SK-N-SH (cell line): ENCODE results near the gene GLIS1. TPM values are rescaled to one million over a fixed set of nuclear protein-coding genes. Genes with fewer than 3 reads are reported as not detected.

Experiments
- CTCF ChIA-PET: fragments of 300-600, 350-600 bp; formaldehyde crosslinking; extraction: SDS; loops from one replicate; lab custom pipeline; 2021; lab: Yijun Ruan, JAX
- POLR2A ChIA-PET: fragments of 350-600 bp; sonication (Branson Sonifier 250); formaldehyde crosslinking; extraction: SDS; loops from one replicate; lab custom pipeline; 2020; ENCODE audit warnings: antibody characterized with exemption, inconsistent platforms; lab: Yijun Ruan, JAX
- DNase-seq: peaks from one replicate; pipeline ENCODE4 v3.0.0; 2012
- H2AFZ ChIP-seq: fragments of 200-600 bp; sonication (generic); 2 replicates; pipeline ENCODE4 v1.8.1; 2016; ENCODE audit warnings: antibody characterized with exemption, mild to moderate bottlenecking, low read depth
- H3F3A ChIP-seq: fragments of 200-600 bp; sonication (generic); replicated peaks from 2 replicates; pipeline ENCODE3; 2016; ENCODE audit warnings: antibody characterized with exemption, mild to moderate bottlenecking; ENCODE audit not compliant: insufficient read depth
- H3K27ac ChIP-seq, 2 experiments: fragments of 200-500 bp in 1 of 2; fragments of 200-600 bp in 1 of 2; sonication (Bioruptor generic) in 1 of 2; sonication (generic), shearing (Covaris generic) in 1 of 2; 2 replicates each; pipeline versions ENCODE4 v1.5.1 to v1.6.1; 2014 to 2016; ENCODE audit warnings: low read depth in 2 of 2, inconsistent platforms in 1 of 2, low read length in 1 of 2, mild to moderate bottlenecking in 1 of 2, mixed read lengths in 1 of 2
- H3K27me3 ChIP-seq: fragments of 200-600 bp; sonication (generic), shearing (Covaris generic); 2 replicates; pipeline ENCODE4 v1.6.1; 2016; ENCODE audit warnings: mixed run types; ENCODE audit not compliant: insufficient read depth
- H3K36me3 ChIP-seq, 2 experiments: fragments of 200-500 bp in 1 of 2; fragments of 200-600 bp in 1 of 2; sonication (Bioruptor generic) in 1 of 2; sonication (generic) in 1 of 2; replicated peaks in 1 of 2; 2 replicates each; pipeline versions ENCODE3 to v1.5.1; 2014 to 2016; ENCODE audit warnings: low read length in 1 of 2, mild to moderate bottlenecking in 1 of 2; ENCODE audit not compliant: insufficient read depth in 2 of 2, control insufficient read depth in 1 of 2
- H3K4me1 ChIP-seq, 2 experiments: fragments of 200-500 bp in 1 of 2; fragments of 200-600 bp in 1 of 2; sonication (Bioruptor generic) in 1 of 2; sonication (generic), shearing (Covaris generic) in 1 of 2; 2 replicates each; pipeline versions ENCODE4 v1.5.1 to v1.6.1; 2014 to 2016; ENCODE audit warnings: low read depth in 1 of 2, low read length in 1 of 2, mixed run types in 1 of 2; ENCODE audit not compliant: insufficient read depth in 2 of 2, control insufficient read depth in 1 of 2
- H3K4me2 ChIP-seq: fragments of 200-600 bp; sonication (generic), shearing (Covaris generic); 2 replicates; pipeline ENCODE4 v1.6.1; 2017; ENCODE audit warnings: mixed run types
- H3K4me3 ChIP-seq, 2 experiments: fragments of 200-500 bp in 1 of 2; fragments of 200-600 bp in 1 of 2; sonication (Bioruptor generic) in 1 of 2; sonication (generic), shearing (Covaris generic) in 1 of 2; 2 replicates each; pipeline versions ENCODE4 v1.5.1 to v1.8.1; 2014 to 2016; ENCODE audit warnings: low read depth in 2 of 2, inconsistent platforms in 1 of 2, low read length in 1 of 2, mild to moderate bottlenecking in 1 of 2, mixed read lengths in 1 of 2, moderate library complexity in 1 of 2
- H3K79me2 ChIP-seq: fragments of 200-600 bp; sonication (generic); 2 replicates; pipeline ENCODE4 v1.8.1; 2017; ENCODE audit warnings: mild to moderate bottlenecking; ENCODE audit not compliant: insufficient read depth
- H3K9ac ChIP-seq: fragments of 200-600 bp; sonication (generic); 2 replicates; pipeline ENCODE4 v1.6.1; 2017; ENCODE audit warnings: mixed run types
- H3K9me2 ChIP-seq: fragments of 200-600 bp; sonication (generic); 2 replicates; pipeline ENCODE4 v1.6.1; 2017; ENCODE audit warnings: mixed run types
- H3K9me3 ChIP-seq: fragments of 200-600 bp; sonication (generic); 2 replicates; pipeline ENCODE4 v1.6.1; 2017; ENCODE audit warnings: mixed run types, mild to moderate bottlenecking, moderate library complexity
- H4K20me1 ChIP-seq: fragments of 200-600 bp; sonication (generic); 2 replicates; pipeline ENCODE4 v1.6.1; 2017; ENCODE audit warnings: mild to moderate bottlenecking, mixed run types; ENCODE audit not compliant: insufficient read depth
- EP300 ChIP-seq, 2 experiments: IDR thresholded peaks; 2 replicates each; pipeline versions ENCODE4 v1.4.0 to v1.6.1; 2012; ENCODE audit warnings: borderline replicate concordance in 1 of 2, low read depth in 1 of 2, low read length in 1 of 2
- FOSL2 ChIP-seq: IDR thresholded peaks from 2 replicates; pipeline ENCODE4 v1.4.0; 2012; ENCODE audit warnings: low read depth, mild to moderate bottlenecking, moderate library complexity, borderline replicate concordance
- FOXM1 ChIP-seq: IDR thresholded peaks from 2 replicates; pipeline ENCODE4 v1.4.0; 2012; ENCODE audit warnings: low read depth, mild to moderate bottlenecking
- GATA2 ChIP-seq: sonication (generic); formaldehyde crosslinking; IDR thresholded peaks from 2 replicates; pipeline ENCODE4 v1.5.0; 2020; ENCODE audit warnings: mild to moderate bottlenecking, missing genetic modification reagents
- NRF1 ChIP-seq: IDR thresholded peaks from 2 replicates; pipeline ENCODE4 v1.6.1; 2012; ENCODE audit warnings: low read depth, mild to moderate bottlenecking, low read length
- POLR2AphosphoS5 ChIP-seq: IDR thresholded peaks from 2 replicates; pipeline ENCODE4 v1.6.1; 2012; ENCODE audit warnings: low read depth, low read length
- RCOR1 ChIP-seq: fragments of 150-350 bp; IDR thresholded peaks from 2 replicates; pipeline ENCODE4 v1.6.1; 2017; ENCODE audit warnings: antibody characterized with exemption, low read length
- RFX5 ChIP-seq: IDR thresholded peaks from 2 replicates; pipeline ENCODE4 v1.6.1; 2012; ENCODE audit warnings: mild to moderate bottlenecking, improper control_type of control experiment, low read length
- SMC3 ChIP-seq: IDR thresholded peaks from 2 replicates; pipeline ENCODE4 v1.6.1; 2012; ENCODE audit warnings: low read depth, low read length, improper control_type of control experiment
- TEAD4 ChIP-seq: IDR thresholded peaks from 2 replicates; pipeline ENCODE4 v1.4.0; 2012; ENCODE audit warnings: mild to moderate bottlenecking, borderline replicate concordance; ENCODE audit not compliant: insufficient read depth
- USF2 ChIP-seq: fragments of 150-350 bp; IDR thresholded peaks from 2 replicates; pipeline ENCODE4 v1.6.1; 2017; ENCODE audit warnings: antibody characterized with exemption, low read length, low read depth, borderline replicate concordance
- YY1 ChIP-seq: IDR thresholded peaks from 2 replicates; pipeline ENCODE4 v1.4.0; 2012; ENCODE audit warnings: low read depth, mild to moderate bottlenecking
- ZBTB33 ChIP-seq: IDR thresholded peaks from 2 replicates; pipeline ENCODE4 v1.4.0; 2012; ENCODE audit warnings: low read depth, borderline replicate concordance
- WGBS: methylation state at CpG from one replicate; pipeline ENCODE4 v1.1.6; 2017; ENCODE audit warnings: low lambda C conversion rate; 5-methylcytosine and 5-hydroxymethylcytosine counted together
- polyA plus RNA-seq, 3 experiments: library from polyadenylated mRNA; depleted of rRNA; stranded (reverse); fragments of >200 nt; gene quantifications; 2 replicates each; pipeline ENCODE4 v1.2.3, GENCODE V29; 2012
- TF ChIP-seq, protein P1 (sequence below): fragments of 200-600 bp; sonication (generic); IDR thresholded peaks from 2 replicates; pipeline ENCODE4 v1.6.1; 2017; ENCODE audit warnings: antibody characterized with exemption, mild to moderate bottlenecking, moderate library complexity
- TF ChIP-seq, protein P2 (sequence below): IDR thresholded peaks from 2 replicates; pipeline ENCODE4 v1.4.0; 2012; ENCODE audit warnings: low read depth

GLIS1 gene
- polyA plus RNA-seq, 1 of the 3 experiments (the other 2 are of a cell fraction) = 0.13 TPM

DNA sequence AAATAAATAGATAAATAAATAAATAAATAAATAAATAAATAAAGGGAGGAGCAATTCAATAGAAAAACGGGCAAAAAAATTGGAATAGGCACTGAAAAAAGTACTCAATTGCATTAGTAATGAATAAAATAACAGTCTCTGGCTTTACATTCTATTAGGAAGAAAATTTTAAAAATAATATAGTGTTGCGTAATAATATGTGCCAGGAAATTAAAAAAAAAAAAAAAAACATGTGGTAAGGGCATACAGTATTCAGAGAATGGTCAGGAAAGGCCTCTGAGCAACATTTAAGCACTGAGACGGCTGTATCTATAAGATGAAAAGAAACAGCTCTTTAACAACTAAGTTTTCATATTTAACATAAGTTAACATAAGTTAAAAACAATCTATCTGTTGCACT, 48.7 kb upstream of the GLIS1 start:
- Histone ChIP-seq H3K27me3 (no peaks in the 10 kb centered on the region), H3K79me2 (no peaks in the 10 kb centered on the region), H3K4me1 (no peaks in the 10 kb centered on the region), H3K9ac (no peak overlapping the region), H3K36me3 (peaks cover 0 to 17% of the 10 kb centered on the region in 2 experiments), H3F3A (peaks cover 3% of the 10 kb centered on the region), H3K4me3 (no peak overlapping the region), H3K4me2 (no peak overlapping the region), H4K20me1 (no peaks in the 10 kb centered on the region), H3K9me3 (no peaks in the 10 kb centered on the region), H3K27ac (no peak overlapping the region), H2AFZ (no peak overlapping the region), H3K9me2 (no peaks in the 10 kb centered on the region)
- WGBS = 92% methylated on average over 3 of the region's 3 CpGs
- CTCF ChIA-PET = no interaction called here
- POLR2A ChIA-PET = no interaction called here
- DNase-seq = no peak
- TF ChIP-seq POLR2AphosphoS5 (no peak), SMC3 (no peak), RFX5 (no peak), EP300 (IDR thresholded peaks at IDR 0.05; ENCODE audit: borderline replicate concordance in 1 of 2, low read depth in 1 of 2, low read length in 1 of 2) (no peak), GATA2 (CRISPR knock-in tag) (no peak), USF2 (no peak), ZBTB33 (no peak), RCOR1 (no peak), YY1 (no peak), TEAD4 (no peak), FOSL2 (no peak), FOXM1 (no peak), NRF1 (no peak)
- TF ChIP-seq, protein P1, sequence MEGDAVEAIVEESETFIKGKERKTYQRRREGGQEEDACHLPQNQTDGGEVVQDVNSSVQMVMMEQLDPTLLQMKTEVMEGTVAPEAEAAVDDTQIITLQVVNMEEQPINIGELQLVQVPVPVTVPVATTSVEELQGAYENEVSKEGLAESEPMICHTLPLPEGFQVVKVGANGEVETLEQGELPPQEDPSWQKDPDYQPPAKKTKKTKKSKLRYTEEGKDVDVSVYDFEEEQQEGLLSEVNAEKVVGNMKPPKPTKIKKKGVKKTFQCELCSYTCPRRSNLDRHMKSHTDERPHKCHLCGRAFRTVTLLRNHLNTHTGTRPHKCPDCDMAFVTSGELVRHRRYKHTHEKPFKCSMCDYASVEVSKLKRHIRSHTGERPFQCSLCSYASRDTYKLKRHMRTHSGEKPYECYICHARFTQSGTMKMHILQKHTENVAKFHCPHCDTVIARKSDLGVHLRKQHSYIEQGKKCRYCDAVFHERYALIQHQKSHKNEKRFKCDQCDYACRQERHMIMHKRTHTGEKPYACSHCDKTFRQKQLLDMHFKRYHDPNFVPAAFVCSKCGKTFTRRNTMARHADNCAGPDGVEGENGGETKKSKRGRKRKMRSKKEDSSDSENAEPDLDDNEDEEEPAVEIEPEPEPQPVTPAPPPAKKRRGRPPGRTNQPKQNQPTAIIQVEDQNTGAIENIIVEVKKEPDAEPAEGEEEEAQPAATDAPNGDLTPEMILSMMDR = no peak
- TF ChIP-seq, protein P2, sequence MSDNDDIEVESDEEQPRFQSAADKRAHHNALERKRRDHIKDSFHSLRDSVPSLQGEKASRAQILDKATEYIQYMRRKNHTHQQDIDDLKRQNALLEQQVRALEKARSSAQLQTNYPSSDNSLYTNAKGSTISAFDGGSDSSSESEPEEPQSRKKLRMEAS = no peak
